ENCODE results near the gene ZNF317.
"Not testable (repeated sequence)": the region's sequence is repeated elsewhere in the genome, so short reads cannot be mapped to it uniquely, and the experiment has no call there.

Gene ZNF317

DNA sequence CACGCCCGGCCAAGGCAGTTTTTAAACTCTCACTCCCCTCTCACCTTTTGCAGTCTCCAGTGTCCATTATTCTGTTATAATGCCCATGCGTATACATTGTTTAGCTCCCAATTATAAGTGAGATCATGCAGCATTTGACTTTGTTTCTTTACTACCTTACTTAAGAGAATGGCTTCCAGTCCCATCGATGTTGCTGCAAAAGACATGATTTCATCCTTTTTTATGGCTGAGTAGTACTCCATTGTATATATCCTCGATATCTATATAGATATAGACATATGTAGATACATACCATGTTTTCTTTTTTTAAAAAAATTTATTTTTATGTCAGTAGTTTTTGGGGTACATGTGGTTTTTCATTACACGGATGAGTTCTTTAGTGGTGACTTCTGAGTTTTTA is 47.0 kb downstream of the ZNF317 start:
- Histone ChIP-seq H3K9me3 (replicated peaks; ENCODE audit: insufficient read depth, low read length) (no peaks in the 10 kb centered on the region), H3K9ac (ENCODE audit: low read length) (no peak overlapping the region)
- DNase-seq, result no peak

DNA sequence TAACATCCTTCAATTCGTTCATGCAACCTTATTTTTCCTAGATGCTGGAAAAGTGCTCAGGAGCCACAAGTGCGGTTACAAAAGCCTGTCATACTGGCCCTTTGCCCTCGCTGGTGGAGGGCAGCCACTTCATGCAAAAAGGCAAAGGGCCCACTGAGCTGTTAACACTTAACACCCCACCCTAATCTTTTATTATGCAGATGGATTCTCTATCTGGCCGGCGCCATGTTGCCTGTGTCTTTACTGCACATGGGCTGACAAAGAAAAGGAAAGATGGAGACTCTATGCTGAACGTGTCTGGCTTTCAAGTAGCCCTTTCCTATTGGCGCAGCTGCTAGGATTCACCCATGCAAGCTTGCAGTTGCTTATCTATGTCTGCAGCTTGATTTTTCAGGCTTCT is 49.3 kb downstream of the ZNF317 start:
- H3K36me3 ChIP-seq (replicated peaks; ENCODE audit: insufficient read depth, low read length), result no peaks in the 10 kb centered on the region
- no peaks in the 10 kb centered on the region for H3F3A ChIP-seq (ENCODE audit: insufficient read depth, low read length)
- no peak overlapping the region for H3K4me2 ChIP-seq (ENCODE audit: low read depth, low read length)
- no peak for DNase-seq
- no peaks in the 10 kb centered on the region for H3K79me2 ChIP-seq (ENCODE audit: low read length)
- no peaks in the 10 kb centered on the region for H3K9me2 ChIP-seq (replicated peaks; ENCODE audit: insufficient read depth, low read length)
- no peak overlapping the region for H2AFZ ChIP-seq (ENCODE audit: low read length)
- H3K27me3 ChIP-seq (replicated peaks; ENCODE audit: insufficient read depth, low read length), result 0 out of 2 replicates have a peak, but pooled peaks cover 3% of the 10 kb centered on the region
- TF ChIP-seq, protein P1, sequence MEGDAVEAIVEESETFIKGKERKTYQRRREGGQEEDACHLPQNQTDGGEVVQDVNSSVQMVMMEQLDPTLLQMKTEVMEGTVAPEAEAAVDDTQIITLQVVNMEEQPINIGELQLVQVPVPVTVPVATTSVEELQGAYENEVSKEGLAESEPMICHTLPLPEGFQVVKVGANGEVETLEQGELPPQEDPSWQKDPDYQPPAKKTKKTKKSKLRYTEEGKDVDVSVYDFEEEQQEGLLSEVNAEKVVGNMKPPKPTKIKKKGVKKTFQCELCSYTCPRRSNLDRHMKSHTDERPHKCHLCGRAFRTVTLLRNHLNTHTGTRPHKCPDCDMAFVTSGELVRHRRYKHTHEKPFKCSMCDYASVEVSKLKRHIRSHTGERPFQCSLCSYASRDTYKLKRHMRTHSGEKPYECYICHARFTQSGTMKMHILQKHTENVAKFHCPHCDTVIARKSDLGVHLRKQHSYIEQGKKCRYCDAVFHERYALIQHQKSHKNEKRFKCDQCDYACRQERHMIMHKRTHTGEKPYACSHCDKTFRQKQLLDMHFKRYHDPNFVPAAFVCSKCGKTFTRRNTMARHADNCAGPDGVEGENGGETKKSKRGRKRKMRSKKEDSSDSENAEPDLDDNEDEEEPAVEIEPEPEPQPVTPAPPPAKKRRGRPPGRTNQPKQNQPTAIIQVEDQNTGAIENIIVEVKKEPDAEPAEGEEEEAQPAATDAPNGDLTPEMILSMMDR (IDR thresholded peaks at IDR 0.05; ENCODE audit: low read length), result no peak
- TF ChIP-seq EZH2 (optimal IDR thresholded peaks at IDR 0.05; ENCODE audit: low read depth, low read length) (no peak), EZH2phosphoT487 (IDR thresholded peaks at IDR 0.05; ENCODE audit: low read length) (no peak)
- no peaks in the 10 kb centered on the region for H3K9me3 ChIP-seq (replicated peaks; ENCODE audit: insufficient read depth, low read length)
- H3K9ac ChIP-seq (ENCODE audit: low read length), result no peak overlapping the region
- no peak overlapping the region for H3K4me3 ChIP-seq (ENCODE audit: low read length)
- no peak overlapping the region for H3K27ac ChIP-seq (ENCODE audit: low read length)
- no peaks in the 10 kb centered on the region for H3K4me1 ChIP-seq (ENCODE audit: low read length)
- no peaks in the 10 kb centered on the region for H4K20me1 ChIP-seq (ENCODE audit: insufficient read depth, low read length)

More for the DNA sequence above, 47.0 kb downstream of the ZNF317 start:
- H3K4me3 ChIP-seq (ENCODE audit: low read length), result no peak overlapping the region
- H3K79me2 ChIP-seq (ENCODE audit: low read length), result no peaks in the 10 kb centered on the region
- H3K27ac ChIP-seq (ENCODE audit: low read length), result no peak overlapping the region
- H3K27me3 ChIP-seq (replicated peaks; ENCODE audit: insufficient read depth, low read length), result no peaks in the 10 kb centered on the region
- H3F3A ChIP-seq (ENCODE audit: insufficient read depth, low read length), result no peaks in the 10 kb centered on the region
- H4K20me1 ChIP-seq (ENCODE audit: insufficient read depth, low read length), result no peaks in the 10 kb centered on the region
- H3K36me3 ChIP-seq (replicated peaks; ENCODE audit: insufficient read depth, low read length), result no peaks in the 10 kb centered on the region
- H3K4me1 ChIP-seq (ENCODE audit: low read length), result no peaks in the 10 kb centered on the region
- TF ChIP-seq EZH2phosphoT487 (IDR thresholded peaks at IDR 0.05; ENCODE audit: low read length) (no peak), EZH2 (optimal IDR thresholded peaks at IDR 0.05; ENCODE audit: low read depth, low read length) (no peak)
- TF ChIP-seq, protein P1 (IDR thresholded peaks at IDR 0.05; ENCODE audit: low read length), result no peak
- H3K9me2 ChIP-seq (replicated peaks; ENCODE audit: insufficient read depth, low read length), result no peaks in the 10 kb centered on the region
- H3K4me2 ChIP-seq (ENCODE audit: low read depth, low read length), result no peak overlapping the region
- H2AFZ ChIP-seq (ENCODE audit: low read length), result no peak overlapping the region

DNA sequence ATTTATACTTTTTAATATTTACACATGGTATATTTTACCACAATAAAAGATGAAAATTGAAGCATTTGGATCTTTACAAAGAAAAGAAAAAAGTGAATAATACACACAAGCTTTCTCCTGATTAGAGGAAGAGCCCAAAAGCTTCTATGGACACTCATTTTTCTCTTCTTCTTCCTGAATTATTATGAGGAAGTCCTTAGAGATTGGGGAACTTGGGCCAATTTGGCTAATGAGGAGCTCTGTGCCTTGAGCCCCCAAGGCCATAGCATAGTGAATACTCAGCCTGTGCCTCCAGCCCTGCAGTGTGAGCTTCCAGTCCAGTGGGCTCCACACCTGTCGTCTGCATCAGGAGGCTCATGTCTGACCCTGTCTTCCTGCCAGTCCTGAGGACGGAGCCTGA is 57.8 kb downstream of the ZNF317 start:
- H3K79me2 ChIP-seq (ENCODE audit: low read length); H3K36me3 ChIP-seq (replicated peaks; ENCODE audit: insufficient read depth, low read length); H3K4me1 ChIP-seq (ENCODE audit: low read length); H3F3A ChIP-seq (ENCODE audit: insufficient read depth, low read length); H3K9me2 ChIP-seq (replicated peaks; ENCODE audit: insufficient read depth, low read length); H4K20me1 ChIP-seq (ENCODE audit: insufficient read depth, low read length); DNase-seq; H3K4me2 ChIP-seq (ENCODE audit: low read depth, low read length); H3K4me3 ChIP-seq (ENCODE audit: low read length); H3K9ac ChIP-seq (ENCODE audit: low read length); H2AFZ ChIP-seq (ENCODE audit: low read length); H3K27ac ChIP-seq (ENCODE audit: low read length); H3K9me3 ChIP-seq (replicated peaks; ENCODE audit: insufficient read depth, low read length): not testable (repeated sequence)
- peaks cover 21% of the 10 kb centered on the region for H3K27me3 ChIP-seq (replicated peaks; ENCODE audit: insufficient read depth, low read length)

DNA sequence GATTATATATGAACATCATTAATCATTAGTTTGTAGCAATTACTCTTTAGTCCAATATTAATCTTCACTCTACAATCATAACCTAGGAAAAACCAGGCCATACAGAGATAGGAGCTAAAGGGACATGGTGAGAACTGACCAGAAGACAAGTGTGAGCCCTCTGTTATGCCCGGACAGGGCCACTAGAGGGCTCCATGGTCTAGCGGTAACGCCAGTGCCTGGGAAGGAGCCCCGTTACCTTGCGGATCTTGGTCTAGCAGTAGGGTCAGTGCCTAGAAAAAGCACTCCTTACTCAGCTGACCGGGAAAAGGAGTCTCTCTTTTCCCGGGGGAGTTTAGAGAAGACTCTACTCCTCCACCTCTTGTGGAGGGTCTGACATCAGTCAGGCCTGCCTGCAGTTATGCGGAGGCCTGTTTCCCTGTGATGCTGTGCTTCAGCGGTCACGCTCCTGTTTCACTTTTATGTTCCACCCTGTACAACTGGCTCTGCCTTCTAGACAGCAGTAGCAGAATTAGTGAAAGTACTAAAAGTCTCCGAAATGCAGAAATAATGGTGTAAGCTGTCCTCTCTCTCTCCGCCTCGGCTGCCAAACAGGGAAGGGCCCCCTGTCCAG is 65.4 kb downstream of the ZNF317 start:
- H4K20me1 ChIP-seq (ENCODE audit: insufficient read depth, low read length), result no peaks in the 10 kb centered on the region

More for the DNA sequence above, 65.4 kb downstream of the ZNF317 start:
- Histone ChIP-seq H3K4me2 (ENCODE audit: low read depth, low read length) (no peak overlapping the region), H3K9me3 (replicated peaks; ENCODE audit: insufficient read depth, low read length) (no peaks in the 10 kb centered on the region), H3K79me2 (ENCODE audit: low read length) (no peaks in the 10 kb centered on the region), H3K9me2 (replicated peaks; ENCODE audit: insufficient read depth, low read length) (no peaks in the 10 kb centered on the region), H3K9ac (ENCODE audit: low read length) (no peak overlapping the region), H3K27me3 (replicated peaks; ENCODE audit: insufficient read depth, low read length) (peaks cover 41% of the 10 kb centered on the region), H3F3A (ENCODE audit: insufficient read depth, low read length) (no peaks in the 10 kb centered on the region), H3K27ac (ENCODE audit: low read length) (no peak overlapping the region), H3K4me1 (ENCODE audit: low read length) (no peaks in the 10 kb centered on the region), H3K36me3 (replicated peaks; ENCODE audit: insufficient read depth, low read length) (no peaks in the 10 kb centered on the region), H2AFZ (ENCODE audit: low read length) (0 out of 2 replicates have a peak overlapping the region, but pooled peaks have one; percentile 51), H3K4me3 (ENCODE audit: low read length) (peak overlapping the region; percentile 33; the same call in 1 of the 2 replicates)
- DNase-seq, result peak; percentile 59
- TF ChIP-seq EZH2 (optimal IDR thresholded peaks at IDR 0.05; ENCODE audit: low read depth, low read length) (no peak), EZH2phosphoT487 (IDR thresholded peaks at IDR 0.05; ENCODE audit: low read length) (no peak)
- TF ChIP-seq, protein P1 (IDR thresholded peaks at IDR 0.05; ENCODE audit: low read length), result peak; percentile 72

Data from MM.1S (cell line).